ENCODE data around the gene MRPL51.

MRPL51 gene

DNA sequence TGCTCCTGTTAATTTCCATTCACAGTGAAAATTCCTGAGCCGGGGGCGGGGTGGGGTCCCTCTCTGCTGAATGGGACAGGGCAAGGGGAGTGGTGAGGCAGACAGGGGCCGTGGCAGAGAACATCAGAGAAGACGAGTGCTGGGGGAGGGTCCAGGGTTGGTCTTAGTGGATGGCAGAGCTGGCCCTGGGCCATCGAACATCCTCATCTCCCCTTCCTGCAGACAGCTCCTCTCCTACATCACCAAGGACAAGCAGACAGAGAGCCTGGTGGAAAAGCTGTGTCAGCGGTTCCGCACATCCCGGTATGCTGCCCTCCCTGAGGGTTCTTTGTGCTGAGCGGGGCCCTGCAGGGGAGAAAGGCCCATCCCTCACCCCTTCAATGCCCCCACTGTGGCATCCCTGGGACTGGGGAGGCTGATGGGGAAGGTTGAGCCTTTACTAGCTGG is 36.3 kb upstream of the MRPL51 start:
- Histone ChIP-seq H3K36me3 (peaks cover 71% of the 10 kb centered on the region), H3K4me1 (ENCODE audit: control insufficient read depth in 1 of 2, insufficient read depth in 1 of 2, low read depth in 1 of 2, low read length in 1 of 2) (peaks cover 24 to 26% of the 10 kb centered on the region in 2 experiments), H3K4me3 (ENCODE audit: low read depth in 1 of 2, low read length in 1 of 2) (no peak overlapping the region), H3K27me3 (no peaks in the 10 kb centered on the region), H3K9me3 (no peaks in the 10 kb centered on the region), H3K27ac (peak overlapping the region; percentile 97)
- TF ChIP-seq, protein P1, sequence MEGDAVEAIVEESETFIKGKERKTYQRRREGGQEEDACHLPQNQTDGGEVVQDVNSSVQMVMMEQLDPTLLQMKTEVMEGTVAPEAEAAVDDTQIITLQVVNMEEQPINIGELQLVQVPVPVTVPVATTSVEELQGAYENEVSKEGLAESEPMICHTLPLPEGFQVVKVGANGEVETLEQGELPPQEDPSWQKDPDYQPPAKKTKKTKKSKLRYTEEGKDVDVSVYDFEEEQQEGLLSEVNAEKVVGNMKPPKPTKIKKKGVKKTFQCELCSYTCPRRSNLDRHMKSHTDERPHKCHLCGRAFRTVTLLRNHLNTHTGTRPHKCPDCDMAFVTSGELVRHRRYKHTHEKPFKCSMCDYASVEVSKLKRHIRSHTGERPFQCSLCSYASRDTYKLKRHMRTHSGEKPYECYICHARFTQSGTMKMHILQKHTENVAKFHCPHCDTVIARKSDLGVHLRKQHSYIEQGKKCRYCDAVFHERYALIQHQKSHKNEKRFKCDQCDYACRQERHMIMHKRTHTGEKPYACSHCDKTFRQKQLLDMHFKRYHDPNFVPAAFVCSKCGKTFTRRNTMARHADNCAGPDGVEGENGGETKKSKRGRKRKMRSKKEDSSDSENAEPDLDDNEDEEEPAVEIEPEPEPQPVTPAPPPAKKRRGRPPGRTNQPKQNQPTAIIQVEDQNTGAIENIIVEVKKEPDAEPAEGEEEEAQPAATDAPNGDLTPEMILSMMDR (IDR thresholded peaks at IDR 0.05), result no peak

DNA sequence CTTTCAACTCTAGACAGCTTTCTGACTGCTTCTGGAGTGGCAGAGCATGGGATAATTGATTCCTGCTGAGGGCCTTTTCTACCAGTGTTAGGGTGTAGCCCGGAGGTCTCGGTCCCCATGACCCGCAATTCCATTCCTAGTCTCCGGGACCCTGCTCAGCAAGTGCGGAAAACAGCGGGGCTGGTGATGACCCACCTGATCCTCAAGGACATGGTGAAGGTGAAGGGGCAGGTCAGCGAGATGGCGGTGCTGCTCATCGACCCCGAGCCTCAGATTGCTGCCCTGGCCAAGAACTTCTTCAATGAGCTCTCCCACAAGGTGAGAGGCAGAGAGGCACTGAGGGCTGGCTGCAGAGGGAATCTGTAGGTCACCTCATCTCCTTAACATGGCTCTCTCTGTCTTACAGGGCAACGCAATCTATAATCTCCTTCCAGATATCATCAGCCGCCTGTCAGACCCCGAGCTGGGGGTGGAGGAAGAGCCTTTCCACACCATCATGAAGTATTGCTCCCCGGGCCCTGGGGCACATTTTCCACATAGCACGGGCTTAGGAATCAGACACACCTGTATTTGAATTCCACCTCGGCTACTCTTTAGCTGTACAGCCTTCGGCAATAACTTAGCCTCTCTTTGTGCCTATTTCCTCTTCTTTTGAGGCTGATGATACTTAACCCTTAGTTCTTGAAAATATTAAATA is 35.6 kb upstream of the MRPL51 start:
- Histone ChIP-seq H3K27ac (no peak overlapping the region), H3K36me3 (peaks cover 77% of the 10 kb centered on the region)

DNA sequence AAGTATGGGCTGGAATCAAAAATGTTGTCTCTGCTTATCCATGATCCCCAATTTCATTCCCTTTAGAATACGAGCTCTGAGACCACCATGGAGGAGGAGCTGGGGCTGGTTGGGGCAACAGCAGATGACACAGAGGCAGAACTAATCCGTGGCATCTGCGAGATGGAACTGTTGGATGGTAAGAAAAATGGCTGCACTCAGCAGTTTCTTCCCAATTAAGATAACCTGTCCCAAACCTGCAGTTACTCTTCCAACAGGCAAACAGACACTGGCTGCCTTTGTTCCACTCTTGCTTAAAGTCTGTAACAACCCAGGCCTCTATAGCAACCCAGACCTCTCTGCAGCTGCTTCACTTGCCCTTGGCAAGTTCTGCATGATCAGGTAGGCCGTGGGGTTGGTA is 34.6 kb upstream of the MRPL51 start:
- Histone ChIP-seq H3K9me3 (no peaks in the 10 kb centered on the region), H3K27ac (no peak overlapping the region), H3K36me3 (peaks cover 86% of the 10 kb centered on the region), H3K4me1 (ENCODE audit: control insufficient read depth in 1 of 2, insufficient read depth in 1 of 2, low read depth in 1 of 2, low read length in 1 of 2) (peaks cover 10 to 12% of the 10 kb centered on the region in 2 experiments), H3K4me3 (ENCODE audit: low read depth in 1 of 2, low read length in 1 of 2) (no peak overlapping the region), H3K27me3 (no peaks in the 10 kb centered on the region)
- TF ChIP-seq, protein P1 (IDR thresholded peaks at IDR 0.05), result no peak

More for the DNA sequence above, 35.6 kb upstream of the MRPL51 start:
- H3K4me1 ChIP-seq (ENCODE audit: control insufficient read depth in 1 of 2, insufficient read depth in 1 of 2, low read depth in 1 of 2, low read length in 1 of 2), result peaks cover 20 to 22% of the 10 kb centered on the region in 2 experiments
- no peaks in the 10 kb centered on the region for H3K27me3 ChIP-seq
- H3K4me3 ChIP-seq (ENCODE audit: low read depth in 1 of 2, low read length in 1 of 2), result no peak overlapping the region
- TF ChIP-seq, protein P1 (IDR thresholded peaks at IDR 0.05), result no peak
- no peaks in the 10 kb centered on the region for H3K9me3 ChIP-seq

DNA sequence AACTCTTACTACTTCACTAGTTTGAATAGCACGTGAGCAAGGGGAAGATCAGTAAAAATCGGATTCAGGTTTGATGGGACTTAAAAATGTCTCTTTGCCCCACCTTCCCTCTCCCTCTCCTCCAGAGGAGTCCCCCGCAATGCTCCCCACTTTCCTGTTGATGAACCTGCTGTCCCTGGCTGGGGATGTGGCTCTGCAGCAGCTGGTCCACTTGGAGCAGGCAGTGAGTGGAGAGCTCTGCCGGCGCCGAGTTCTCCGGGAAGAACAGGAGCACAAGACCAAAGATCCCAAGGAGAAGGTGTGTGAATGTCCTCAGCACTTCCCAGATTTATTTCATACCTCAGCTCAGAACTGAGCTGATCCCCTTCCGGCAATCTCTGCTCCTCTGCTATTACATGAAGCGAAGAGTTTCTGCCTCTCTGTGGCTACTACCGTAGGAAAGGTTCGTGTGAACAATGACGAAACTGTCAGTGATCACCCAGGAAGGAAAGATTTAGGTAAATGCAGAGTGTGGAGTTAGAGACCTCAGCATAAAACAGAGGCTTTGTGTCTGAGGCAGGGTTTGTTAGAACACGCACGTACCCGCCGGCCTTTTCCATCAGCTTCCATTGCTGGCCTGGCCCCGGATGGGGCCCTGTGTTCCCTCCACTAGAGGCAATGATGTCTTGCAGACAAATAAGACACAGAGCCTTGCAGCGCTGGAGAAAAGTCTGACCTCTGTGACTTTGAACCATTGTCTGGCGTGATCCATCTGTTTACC is 33.9 kb upstream of the MRPL51 start:
- peaks cover 93% of the 10 kb centered on the region for H3K36me3 ChIP-seq
- H3K27ac ChIP-seq, result no peak overlapping the region
- TF ChIP-seq, protein P1 (IDR thresholded peaks at IDR 0.05), result no peak

DNA sequence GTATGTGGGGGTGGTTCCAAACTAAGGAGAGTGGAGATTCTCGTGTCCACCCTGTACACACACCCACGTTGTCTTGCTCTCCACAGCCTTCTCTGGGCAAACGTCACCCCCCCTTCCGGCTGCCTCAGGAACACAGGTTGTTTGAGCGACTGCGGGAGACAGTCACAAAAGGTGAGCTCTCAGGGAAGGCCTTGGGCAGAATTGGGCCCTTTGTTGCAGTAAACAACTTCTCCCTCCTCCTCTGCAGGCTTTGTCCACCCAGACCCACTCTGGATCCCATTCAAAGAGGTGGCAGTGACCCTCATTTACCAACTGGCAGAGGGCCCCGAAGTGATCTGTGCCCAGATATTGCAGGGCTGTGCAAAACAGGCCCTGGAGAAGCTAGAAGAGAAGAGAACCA is 33.1 kb upstream of the MRPL51 start:
- H3K27ac ChIP-seq, result no peak overlapping the region
- no peak overlapping the region for H3K4me3 ChIP-seq (ENCODE audit: low read depth in 1 of 2, low read length in 1 of 2)
- H3K4me1 ChIP-seq (ENCODE audit: control insufficient read depth in 1 of 2, insufficient read depth in 1 of 2, low read depth in 1 of 2, low read length in 1 of 2), result no peaks in the 10 kb centered on the region
- TF ChIP-seq, protein P1 (IDR thresholded peaks at IDR 0.05), result no peak
- H3K27me3 ChIP-seq, result no peaks in the 10 kb centered on the region
- peaks cover 97% of the 10 kb centered on the region for H3K36me3 ChIP-seq
- H3K9me3 ChIP-seq, result no peaks in the 10 kb centered on the region

More for the DNA sequence above, 33.9 kb upstream of the MRPL51 start:
- H3K4me1 ChIP-seq (ENCODE audit: control insufficient read depth in 1 of 2, insufficient read depth in 1 of 2, low read depth in 1 of 2, low read length in 1 of 2), result peaks cover 2 to 4% of the 10 kb centered on the region in 2 experiments
- no peak overlapping the region for H3K4me3 ChIP-seq (ENCODE audit: low read depth in 1 of 2, low read length in 1 of 2)
- H3K9me3 ChIP-seq, result no peaks in the 10 kb centered on the region
- no peaks in the 10 kb centered on the region for H3K27me3 ChIP-seq
